NCI-H748 treated with DMSO at 0.1 percent for 48 hours (cell line): ENCODE results near the gene ESD.
A peak's percentile ranks its signal among the peaks of the same experiment; 100 is the strongest.
"Not testable (repeated sequence)": the region's sequence is repeated elsewhere in the genome, so short reads cannot be mapped to it uniquely, and the experiment has no call there.

Experiments
- DNase-seq: peaks from one replicate; lab custom pipeline; 2025; lab: John Stamatoyannopoulos, UW

The ESD gene

GRCh38 chr13:46796515-46797474 is at the start of gene ESD:
ESD (minus strand) TSS chr13:46797161; CDS start chr13:46791413, 5,748 bp downstream.
- DNase-seq: peak; percentile 84

GRCh38 chr13:46846726-46847125 is 49.8 kb upstream of the ESD start:
- DNase-seq: no peak

GRCh38 chr13:46845146-46845545 is 48.2 kb upstream of the ESD start:
- DNase-seq: no peak

- no peak for DNase-seq
Observed at GRCh38 chr13:46844431-46844830, 47.5 kb upstream of the ESD start.

GRCh38 chr13:46839399-46839798 is 42.4 kb upstream of the ESD start:
- DNase-seq: no peak

- DNase-seq: no peak
Observed at GRCh38 chr13:46834657-46835056, 37.7 kb upstream of the ESD start.

- DNase-seq: peak; percentile 56
Observed at GRCh38 chr13:46831588-46832194, 34.7 kb upstream of the ESD start.

- DNase-seq: no peak
Observed at GRCh38 chr13:46830405-46831005, 33.5 kb upstream of the ESD start.

GRCh38 chr13:46822551-46822950 is 25.6 kb upstream of the ESD start:
- DNase-seq: no peak

GRCh38 chr13:46817838-46818476 is 21.0 kb upstream of the ESD start:
- DNase-seq: no peak

- no peak for DNase-seq
Observed at GRCh38 chr13:46817095-46817494, 20.1 kb upstream of the ESD start.

- no peak for DNase-seq
Observed at GRCh38 chr13:46816371-46816770, 19.4 kb upstream of the ESD start.

- DNase-seq: no peak
Observed at GRCh38 chr13:46812301-46812797, 15.4 kb upstream of the ESD start.

GRCh38 chr13:46810440-46810839 is 13.5 kb upstream of the ESD start:
- DNase-seq: no peak

- DNase-seq: not testable (repeated sequence)
Observed at GRCh38 chr13:46804921-46805320, 8.0 kb upstream of the ESD start.

- no peak for DNase-seq
Observed at GRCh38 chr13:46804391-46804815, 7.4 kb upstream of the ESD start.

GRCh38 chr13:46803586-46803985 is 6.6 kb upstream of the ESD start:
- DNase-seq: no peak

GRCh38 chr13:46801858-46802257 is 4.9 kb upstream of the ESD start:
- DNase-seq: no peak

GRCh38 chr13:46799139-46799538 is 2.2 kb upstream of the ESD start:
- no peak for DNase-seq

GRCh38 chr13:46797501-46798237 is 708 bp upstream of the ESD start:
- DNase-seq: no peak

GRCh38 chr13:46796129-46796514 is 839 bp downstream of the ESD start:
- DNase-seq: no peak

GRCh38 chr13:46795321-46795720 is 1.6 kb downstream of the ESD start:
- no peak for DNase-seq
